Peyer's patch (tissue), 4 donors: ENCODE data around the gene PTPRJ. TPM values are rescaled to one million over a fixed set of nuclear protein-coding genes. Genes with fewer than 3 reads are reported as not detected.

Experiments used
- DNase-seq, 3 donors: peaks; one replicate each; pipeline ENCODE4 v3.0.0-alpha.2; 2017 to 2019
- H3K27ac ChIP-seq, 4 donors: fragments of 200-600 bp; sonication (generic); one replicate each; pipeline ENCODE4 v1.5.1; 2016 to 2019
- H3K27me3 ChIP-seq, 2 donors: fragments of 200-600 bp; sonication (generic); one replicate each; pipeline ENCODE4 v1.5.1; 2019
- H3K36me3 ChIP-seq, 3 donors: fragments of 200-600 bp; sonication (generic); one replicate each; pipeline ENCODE4 v1.5.1; 2016 to 2019
- H3K4me1 ChIP-seq, 4 donors: fragments of 200-600 bp; sonication (generic); one replicate each; pipeline ENCODE4 v1.5.1; 2016 to 2019
- H3K4me3 ChIP-seq, 4 donors: fragments of 200-600 bp; sonication (generic); 1 replicate in 3 of 4; 2 replicates in 1 of 4; pipeline ENCODE4 v1.5.1; 2016 to 2019; ENCODE audit warnings: mild to moderate bottlenecking in 1 of 4
- H3K9me3 ChIP-seq, 4 donors: fragments of 200-600 bp; sonication (generic); one replicate each; pipeline ENCODE4 v1.5.1; 2016 to 2019; ENCODE audit warnings: mild to moderate bottlenecking in 1 of 4
- POLR2A ChIP-seq, 2 donors: fragments of 450-650 bp; IDR thresholded peaks; one replicate each; pipeline ENCODE4 v1.5.1; 2017; ENCODE audit warnings: antibody characterized with exemption in 2 of 2, mild to moderate bottlenecking in 2 of 2, moderate library complexity in 2 of 2
- total RNA-seq, 4 donors: library from RNA; depleted of rRNA; stranded (reverse); fragments of >200 nt; gene quantifications; one replicate each; pipeline ENCODE4 v1.1.0, GENCODE V29; 2016
- TF ChIP-seq, protein P1 (sequence below), 6 experiments: fragments of 450-650 bp in 4 of 6; fragments of 200-600 bp in 2 of 6; sonication (generic) in 1 of 6; IDR thresholded peaks; one replicate each; pipeline ENCODE4 v1.5.1; 2017 to 2019; ENCODE audit warnings: antibody characterized with exemption in 6 of 6, mild to moderate bottlenecking in 3 of 6, moderate library complexity in 1 of 6

Gene PTPRJ
- total RNA-seq, 4 donors from 2014 or later = 28.1 to 50.1 (median 37.5) TPM

GRCh38 chr11:48013269-48013901 lies 33.0 kb downstream of the PTPRJ start:
- H3K27ac ChIP-seq = peak overlapping the region; percentile 50 to 74 (median 61)
- peak in 2 of 3 donors; percentile 86 to 87 for DNase-seq
- no peaks in the 10 kb centered on the region for H3K27me3 ChIP-seq
- H3K4me1 ChIP-seq = peaks cover 0 to 23% (median 17%) of the 10 kb centered on the region in 4 donors
- H3K4me3 ChIP-seq = no peak overlapping the region
- no peaks in the 10 kb centered on the region for H3K36me3 ChIP-seq
- TF ChIP-seq POLR2A (IDR thresholded peaks at IDR 0.05) = no peak
- TF ChIP-seq, protein P1, sequence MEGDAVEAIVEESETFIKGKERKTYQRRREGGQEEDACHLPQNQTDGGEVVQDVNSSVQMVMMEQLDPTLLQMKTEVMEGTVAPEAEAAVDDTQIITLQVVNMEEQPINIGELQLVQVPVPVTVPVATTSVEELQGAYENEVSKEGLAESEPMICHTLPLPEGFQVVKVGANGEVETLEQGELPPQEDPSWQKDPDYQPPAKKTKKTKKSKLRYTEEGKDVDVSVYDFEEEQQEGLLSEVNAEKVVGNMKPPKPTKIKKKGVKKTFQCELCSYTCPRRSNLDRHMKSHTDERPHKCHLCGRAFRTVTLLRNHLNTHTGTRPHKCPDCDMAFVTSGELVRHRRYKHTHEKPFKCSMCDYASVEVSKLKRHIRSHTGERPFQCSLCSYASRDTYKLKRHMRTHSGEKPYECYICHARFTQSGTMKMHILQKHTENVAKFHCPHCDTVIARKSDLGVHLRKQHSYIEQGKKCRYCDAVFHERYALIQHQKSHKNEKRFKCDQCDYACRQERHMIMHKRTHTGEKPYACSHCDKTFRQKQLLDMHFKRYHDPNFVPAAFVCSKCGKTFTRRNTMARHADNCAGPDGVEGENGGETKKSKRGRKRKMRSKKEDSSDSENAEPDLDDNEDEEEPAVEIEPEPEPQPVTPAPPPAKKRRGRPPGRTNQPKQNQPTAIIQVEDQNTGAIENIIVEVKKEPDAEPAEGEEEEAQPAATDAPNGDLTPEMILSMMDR (IDR thresholded peaks at IDR 0.05) = no peak
- H3K9me3 ChIP-seq = no peaks in the 10 kb centered on the region

- no peak for TF ChIP-seq POLR2A (IDR thresholded peaks at IDR 0.05)
- TF ChIP-seq, protein P1 (IDR thresholded peaks at IDR 0.05) = no peak
- Histone ChIP-seq H3K27me3 (no peaks in the 10 kb centered on the region), H3K27ac (peak overlapping the region in 1 of 4 donors; percentile 74), H3K4me3 (no peak overlapping the region), H3K4me1 (peaks cover 0 to 20% (median 19%) of the 10 kb centered on the region in 4 donors), H3K36me3 (no peaks in the 10 kb centered on the region), H3K9me3 (no peaks in the 10 kb centered on the region)
- DNase-seq = no peak
These were observed 34.6 kb downstream of the PTPRJ start for GRCh38 chr11:48014917-48015316.

DNA sequence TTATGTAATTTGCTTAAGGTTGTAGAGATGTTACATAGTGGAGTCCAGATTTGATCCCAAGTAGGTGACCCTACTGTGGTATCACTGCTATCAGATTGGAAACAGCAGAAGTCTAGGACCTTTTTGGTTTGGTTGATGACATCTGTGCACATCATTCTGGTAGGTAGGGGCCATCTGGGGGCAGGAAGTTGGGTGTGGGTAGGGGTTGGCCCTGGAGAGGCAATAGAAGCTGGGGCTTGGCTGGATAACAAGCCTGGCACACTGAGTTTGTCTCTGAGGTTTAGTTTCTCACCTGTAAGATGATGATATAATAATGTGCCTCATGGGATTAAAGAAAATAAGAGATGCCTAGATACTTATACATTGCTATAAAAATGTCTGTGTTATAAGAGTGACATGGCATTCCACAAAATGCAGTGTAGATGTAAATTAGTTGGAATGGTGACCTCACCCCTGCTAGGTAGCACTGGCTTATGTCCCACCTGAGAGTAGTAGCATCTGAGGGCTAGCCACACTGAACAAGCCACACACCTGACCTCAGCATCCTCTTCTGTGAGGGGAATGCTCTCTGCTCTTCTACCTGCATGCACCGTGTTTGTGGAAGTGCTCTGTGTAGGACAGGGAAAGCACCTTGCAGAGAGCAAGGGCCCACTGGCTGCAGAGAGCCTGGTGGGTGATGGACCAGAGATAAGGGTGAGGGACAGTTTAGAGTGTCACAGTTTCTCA lies 36.9 kb downstream of the PTPRJ start:
- no peak for DNase-seq
- no peak for TF ChIP-seq POLR2A (IDR thresholded peaks at IDR 0.05)
- TF ChIP-seq, protein P1 (IDR thresholded peaks at IDR 0.05) = no peak
- Histone ChIP-seq H3K36me3 (no peaks in the 10 kb centered on the region), H3K27ac (peak overlapping the region in 1 of 4 donors; percentile 38), H3K9me3 (no peaks in the 10 kb centered on the region), H3K4me3 (no peak overlapping the region), H3K4me1 (peaks cover 0 to 27% (median 18%) of the 10 kb centered on the region in 4 donors), H3K27me3 (no peaks in the 10 kb centered on the region)

GRCh38 chr11:48017831-48018527 lies 37.6 kb downstream of the PTPRJ start:
- no peaks in the 10 kb centered on the region for H3K36me3 ChIP-seq
- H3K27ac ChIP-seq = peak overlapping the region in 1 of 4 donors; percentile 68
- H3K27me3 ChIP-seq = no peaks in the 10 kb centered on the region
- no peak overlapping the region for H3K4me3 ChIP-seq
- no peaks in the 10 kb centered on the region for H3K9me3 ChIP-seq
- TF ChIP-seq, protein P1 (IDR thresholded peaks at IDR 0.05) = no peak
- TF ChIP-seq POLR2A (IDR thresholded peaks at IDR 0.05) = no peak
- no peak for DNase-seq
- peaks cover 0 to 27% (median 17%) of the 10 kb centered on the region in 4 donors for H3K4me1 ChIP-seq

DNA sequence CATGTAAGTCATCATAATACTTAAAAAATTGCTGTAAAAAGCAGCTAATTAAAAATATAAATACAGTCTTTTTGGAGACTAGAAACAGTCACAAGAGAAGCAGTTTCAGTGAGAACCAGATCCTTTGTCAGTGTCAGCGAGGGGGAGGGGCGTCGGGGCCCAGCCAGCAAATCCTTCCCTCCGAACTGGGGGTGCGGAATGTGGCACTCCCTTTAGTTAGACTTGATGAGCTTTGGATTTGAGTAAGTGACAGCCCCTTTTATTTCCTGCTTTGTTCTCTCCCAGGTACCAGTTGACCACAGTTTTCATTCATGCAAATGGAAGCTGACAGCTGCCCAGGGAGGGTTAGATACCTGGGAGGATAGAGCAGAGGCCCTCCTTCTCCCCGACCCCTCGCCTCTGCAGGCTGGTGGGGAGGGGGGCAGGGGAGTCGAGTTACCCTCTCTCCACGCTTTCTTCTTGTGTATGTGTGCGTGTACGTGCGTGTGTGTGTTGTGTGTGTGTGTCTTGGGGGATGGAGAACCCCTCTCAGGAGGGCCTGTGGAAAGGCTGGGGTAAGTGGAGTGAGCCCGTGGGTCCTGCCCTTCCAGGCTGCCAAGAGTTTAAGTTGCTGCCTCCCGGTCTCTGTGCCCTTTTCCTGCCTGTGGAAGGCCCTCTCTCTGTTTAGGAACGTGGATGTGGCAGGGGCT lies 38.3 kb downstream of the PTPRJ start:
- peaks cover 0 to 21% (median 12%) of the 10 kb centered on the region in 4 donors for H3K4me1 ChIP-seq
- TF ChIP-seq POLR2A (IDR thresholded peaks at IDR 0.05) = no peak
- TF ChIP-seq, protein P1 (IDR thresholded peaks at IDR 0.05) = no peak
- no peak overlapping the region for H3K4me3 ChIP-seq
- peak overlapping the region in 3 of 4 donors; percentile 10 to 68 (median 13) for H3K27ac ChIP-seq
- no peaks in the 10 kb centered on the region for H3K27me3 ChIP-seq
- H3K36me3 ChIP-seq = no peaks in the 10 kb centered on the region
- no peak for DNase-seq
- no peaks in the 10 kb centered on the region for H3K9me3 ChIP-seq
